GM19025 (cell line): Measurements from ENCODE around the gene MED13L.

Experiments
- ATAC-seq: cut with Tn5 transposase; IDR thresholded peaks from one replicate; pipeline ENCODE4 v1.9.1; 2021; ENCODE audit warnings: mild to moderate bottlenecking, low read depth, moderate library complexity; ENCODE audit not compliant: unreplicated experiment

MED13L gene

GRCh38 chr12:116216022-116216756, 61.3 kb downstream of the MED13L start:
- no peak for ATAC-seq

- no peak for ATAC-seq
Observed at GRCh38 chr12:116215023-116215422, 62.5 kb downstream of the MED13L start.

- ATAC-seq = no peak
Observed at GRCh38 chr12:116213885-116214527, 63.5 kb downstream of the MED13L start.

- no peak for ATAC-seq
Observed at GRCh38 chr12:116213014-116213413, 64.5 kb downstream of the MED13L start.

GRCh38 chr12:116210762-116211161, 66.7 kb downstream of the MED13L start:
- no peak for ATAC-seq

- ATAC-seq = no peak
Observed at GRCh38 chr12:116210131-116210530, 67.4 kb downstream of the MED13L start.

GRCh38 chr12:116209503-116209902, 68.0 kb downstream of the MED13L start:
- ATAC-seq = no peak

- ATAC-seq = no peak
Observed at GRCh38 chr12:116207274-116207673, 70.2 kb downstream of the MED13L start.

GRCh38 chr12:116206828-116207227, 70.7 kb downstream of the MED13L start:
- ATAC-seq = no peak

GRCh38 chr12:116204785-116205184, 72.7 kb downstream of the MED13L start:
- ATAC-seq = no peak

- ATAC-seq = no peak
Observed at GRCh38 chr12:116204169-116204568, 73.3 kb downstream of the MED13L start.

- ATAC-seq = no peak
Observed at GRCh38 chr12:116202940-116203339, 74.6 kb downstream of the MED13L start.

- ATAC-seq = no peak
Observed at GRCh38 chr12:116202433-116202832, 75.1 kb downstream of the MED13L start.

- ATAC-seq = no peak
Observed at GRCh38 chr12:116201908-116202307, 75.6 kb downstream of the MED13L start.

GRCh38 chr12:116201359-116201758, 76.1 kb downstream of the MED13L start:
- no peak for ATAC-seq

- ATAC-seq = no peak
Observed at GRCh38 chr12:116200812-116201211, 76.7 kb downstream of the MED13L start.

GRCh38 chr12:116199160-116199706, 78.3 kb downstream of the MED13L start:
- ATAC-seq = no peak

- no peak for ATAC-seq
Observed at GRCh38 chr12:116196752-116197718, 80.5 kb downstream of the MED13L start.

GRCh38 chr12:116196226-116196625, 81.3 kb downstream of the MED13L start:
- ATAC-seq = no peak

- ATAC-seq = peak; percentile 75
Observed at GRCh38 chr12:116194935-116195431, 82.5 kb downstream of the MED13L start.

- ATAC-seq = no peak
Observed at GRCh38 chr12:116189692-116190091, 87.8 kb downstream of the MED13L start.
